ENCODE measurements around the gene NTF4. TPM values are rescaled to one million over a fixed set of nuclear protein-coding genes. Genes with fewer than 3 reads are reported as not detected.

NTF4 gene
- total and polyA plus RNA-seq, 2 of the 4 experiments (the other 2 are of a cell fraction) = 0.09 to 0.18 TPM

DNA sequence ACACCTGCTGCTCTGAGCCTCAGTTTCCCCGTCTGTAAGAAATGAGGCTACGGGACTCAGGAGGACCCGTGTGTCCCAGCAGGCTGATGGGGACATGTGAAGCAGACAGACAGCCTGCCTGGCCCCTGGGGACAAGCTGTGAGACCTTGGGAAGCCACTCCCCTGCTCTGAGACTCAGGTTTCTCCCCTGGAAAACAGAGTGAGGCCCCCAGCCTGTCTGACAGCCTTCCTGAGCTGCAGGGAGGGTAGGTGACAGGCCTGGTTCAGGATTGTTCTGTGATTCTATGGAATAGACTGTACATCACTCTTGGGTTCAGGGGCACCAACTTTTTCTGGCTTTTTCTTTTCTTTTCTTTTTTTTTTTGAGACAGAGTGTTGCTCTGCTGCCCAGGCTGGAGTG, 2.9 kb upstream of the NTF4 start:
- Histone ChIP-seq H3K9me3 (ENCODE audit: control insufficient read depth, insufficient read depth, low read length) (peaks cover 18% of the 10 kb centered on the region), H4K20me1 (ENCODE audit: insufficient read depth, low read length) (no peaks in the 10 kb centered on the region), H3K36me3 (ENCODE audit: control insufficient read depth, insufficient read depth, low read length) (no peaks in the 10 kb centered on the region), H3K56ac (ENCODE audit: extremely low read depth, insufficient read depth, low read length) (no peak overlapping the region), H3K4ac (ENCODE audit: low read depth, low read length) (no peak overlapping the region), H3K27ac (ENCODE audit: insufficient read depth, low read length) (no peak overlapping the region), H3K4me3 (ENCODE audit: insufficient read depth, low read depth, low read length) (no peak overlapping the region), H2AFZ (replicated peaks; ENCODE audit: low read length, poor library complexity) (no peak overlapping the region), H3K23ac (ENCODE audit: low read depth, low read length) (no peak overlapping the region), H3K27me3 (ENCODE audit: control insufficient read depth, insufficient read depth, low read length) (peaks cover 59% of the 10 kb centered on the region), H3K9me1 (ENCODE audit: insufficient read depth, low read length) (no peaks in the 10 kb centered on the region), H4K8ac (ENCODE audit: low read depth in 2 of 2, low read length in 2 of 2) (no peak overlapping the region), H2AK5ac (ENCODE audit: low read depth, low read length) (no peak overlapping the region), H3K18ac (ENCODE audit: low read depth, low read length) (no peak overlapping the region), H3K4me2 (ENCODE audit: low read depth, low read length) (no peak overlapping the region), H4K5ac (ENCODE audit: low read depth, low read length) (no peak overlapping the region), H3K79me1 (ENCODE audit: low read depth in 1 of 2, low read length in 2 of 2) (no peaks in the 10 kb centered on the region), H2AK9ac (replicated peaks; ENCODE audit: low read depth, low read length, poor library complexity) (no peak overlapping the region), H2BK120ac (ENCODE audit: low read depth, low read length) (no peak overlapping the region), H3K4me1 (ENCODE audit: control insufficient read depth, insufficient read depth, low read length) (peaks cover 2% of the 10 kb centered on the region; the same call in 1 of the 2 replicates), H2BK5ac (ENCODE audit: low read depth, low read length, poor library complexity, severe bottlenecking) (no peak overlapping the region), H3K9ac (ENCODE audit: low read depth, low read length) (no peak overlapping the region), H2BK20ac (ENCODE audit: low read depth, low read length) (no peak overlapping the region), H2BK15ac (ENCODE audit: low read depth, low read length) (no peak overlapping the region), H4K91ac (ENCODE audit: insufficient read depth, low read depth, low read length) (no peak overlapping the region), H3K14ac (replicated peaks; ENCODE audit: low read depth, low read length) (no peak overlapping the region)
- ChIA-PET CTCF (no interaction called here), POLR2A (ENCODE audit: unreplicated experiment) (no interaction called here)
- ATAC-seq (ENCODE audit: low read depth) (no peak), DNase-seq (no peak)
- in situ Hi-C loops (cut with MboI; ENCODE audit: low sequenced_read_pairs) (no loop called here), intact Hi-C loops (cut with micrococcal nuclease) (no loop called here), dilution Hi-C loops (cut with HindIII; ENCODE audit: low sequenced_read_pairs, unreplicated experiment) (no loop called here)
- no TSS peak for BruUV-seq (replicated peaks)
- TF ChIP-seq MAZ (IDR thresholded peaks at IDR 0.05; ENCODE audit: borderline replicate concordance, low read depth, low read length) = no peak
- TF ChIP-seq FOS (IDR thresholded peaks at IDR 0.05; ENCODE audit: low read depth, low read length) = no peak
- TF ChIP-seq, protein P1, sequence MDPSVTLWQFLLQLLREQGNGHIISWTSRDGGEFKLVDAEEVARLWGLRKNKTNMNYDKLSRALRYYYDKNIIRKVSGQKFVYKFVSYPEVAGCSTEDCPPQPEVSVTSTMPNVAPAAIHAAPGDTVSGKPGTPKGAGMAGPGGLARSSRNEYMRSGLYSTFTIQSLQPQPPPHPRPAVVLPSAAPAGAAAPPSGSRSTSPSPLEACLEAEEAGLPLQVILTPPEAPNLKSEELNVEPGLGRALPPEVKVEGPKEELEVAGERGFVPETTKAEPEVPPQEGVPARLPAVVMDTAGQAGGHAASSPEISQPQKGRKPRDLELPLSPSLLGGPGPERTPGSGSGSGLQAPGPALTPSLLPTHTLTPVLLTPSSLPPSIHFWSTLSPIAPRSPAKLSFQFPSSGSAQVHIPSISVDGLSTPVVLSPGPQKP (IDR thresholded peaks at IDR 0.05; ENCODE audit: borderline replicate concordance, low read depth, low read length) = no peak
- no peak for TF ChIP-seq CEBPB (IDR thresholded peaks at IDR 0.05; ENCODE audit: low read depth, low read length)
- no peak for TF ChIP-seq CHD1 (IDR thresholded peaks at IDR 0.05; ENCODE audit: low read depth, low read length)
- no peak for TF ChIP-seq MAFK (IDR thresholded peaks at IDR 0.05; ENCODE audit: low read depth, low read length)
- TF ChIP-seq, protein P2, sequence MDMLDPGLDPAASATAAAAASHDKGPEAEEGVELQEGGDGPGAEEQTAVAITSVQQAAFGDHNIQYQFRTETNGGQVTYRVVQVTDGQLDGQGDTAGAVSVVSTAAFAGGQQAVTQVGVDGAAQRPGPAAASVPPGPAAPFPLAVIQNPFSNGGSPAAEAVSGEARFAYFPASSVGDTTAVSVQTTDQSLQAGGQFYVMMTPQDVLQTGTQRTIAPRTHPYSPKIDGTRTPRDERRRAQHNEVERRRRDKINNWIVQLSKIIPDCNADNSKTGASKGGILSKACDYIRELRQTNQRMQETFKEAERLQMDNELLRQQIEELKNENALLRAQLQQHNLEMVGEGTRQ (IDR thresholded peaks at IDR 0.05; ENCODE audit: low read depth, low read length) = no peak
- no peak for TF ChIP-seq CTCF (conservative IDR thresholded peaks at IDR 0.05; ENCODE audit: low read depth, low read length)
- no peak for TF ChIP-seq POLR2A (IDR thresholded peaks at IDR 0.05; ENCODE audit: low read depth, low read length)
- TF ChIP-seq BHLHE40 (IDR thresholded peaks at IDR 0.05; ENCODE audit: low read depth, low read length) = no peak
- 50% methylated on average over 1 of the region's 3 CpGs; no CpG with 5 or more reads in 1 of the 2 experiments for WGBS, 2 experiments (ENCODE audit: extremely low coverage in 2 of 2, insufficient read length in 1 of 2)
